Measurements from ENCODE around the gene ATG16L2. TPM values are rescaled to one million over a fixed set of nuclear protein-coding genes. Genes with fewer than 3 reads are reported as not detected.

The ATG16L2 gene
- total and polyA plus RNA-seq, 2 of the 4 experiments (the other 2 are of a cell fraction): 1.3 to 12.7 TPM

GRCh38 chr11:72812604-72812966 is 1.6 kb upstream of the ATG16L2 start:
- Histone ChIP-seq H4K20me1 (ENCODE audit: insufficient read depth, low read length) (no peaks in the 10 kb centered on the region), H4K91ac (ENCODE audit: insufficient read depth, low read depth, low read length) (peak overlapping the region; percentile 28; the same call in 1 of the 2 replicates), H3K4me2 (ENCODE audit: low read depth, low read length) (peak overlapping the region; percentile 89), H2AK9ac (replicated peaks; ENCODE audit: low read depth, low read length, poor library complexity) (peak overlapping the region; percentile 95), H3K9me1 (ENCODE audit: insufficient read depth, low read length) (peaks cover 14% of the 10 kb centered on the region; the same call in 1 of the 2 replicates), H3K36me3 (ENCODE audit: control insufficient read depth, insufficient read depth, low read length) (peaks cover 3% of the 10 kb centered on the region; the same call in 1 of the 2 replicates), H3K4me3 (ENCODE audit: insufficient read depth, low read depth, low read length) (peak overlapping the region; percentile 89; the same call in 1 of the 2 replicates), H2AK5ac (ENCODE audit: low read depth, low read length) (peak overlapping the region; percentile 60; the same call in 1 of the 2 replicates), H2BK5ac (ENCODE audit: low read depth, low read length, poor library complexity, severe bottlenecking) (no peak overlapping the region), H3K9ac (ENCODE audit: low read depth, low read length) (peak overlapping the region; percentile 1; the same call in 1 of the 2 replicates), H3K23ac (ENCODE audit: low read depth, low read length) (peak overlapping the region; percentile 71; the same call in 1 of the 2 replicates), H3K79me1 (ENCODE audit: low read depth in 1 of 2, low read length in 2 of 2) (peaks cover 11 to 59% of the 10 kb centered on the region in 2 experiments; a peak in 3 of 4 replicates), H3K9me3 (ENCODE audit: control insufficient read depth, insufficient read depth, low read length) (no peaks in the 10 kb centered on the region), H3K27ac (ENCODE audit: insufficient read depth, low read length) (no peak overlapping the region), H3K18ac (ENCODE audit: low read depth, low read length) (no peak overlapping the region), H4K8ac (ENCODE audit: low read depth in 2 of 2, low read length in 2 of 2) (peak overlapping the region in 1 of 2 experiments; percentile 10; a peak in 1 of 4 replicates), H3K56ac (ENCODE audit: extremely low read depth, insufficient read depth, low read length) (no peak overlapping the region), H2AFZ (replicated peaks; ENCODE audit: low read length, poor library complexity) (peak overlapping the region; percentile 99), H2BK20ac (ENCODE audit: low read depth, low read length) (no peak overlapping the region), H3K14ac (replicated peaks; ENCODE audit: low read depth, low read length) (peak overlapping the region; percentile 80), H3K27me3 (ENCODE audit: control insufficient read depth, insufficient read depth, low read length) (no peaks in the 10 kb centered on the region), H3K4ac (ENCODE audit: low read depth, low read length) (peak overlapping the region; percentile 56), H2BK15ac (ENCODE audit: low read depth, low read length) (no peak overlapping the region), H4K5ac (ENCODE audit: low read depth, low read length) (no peak overlapping the region), H3K4me1 (ENCODE audit: control insufficient read depth, insufficient read depth, low read length) (peaks cover 24% of the 10 kb centered on the region), H2BK120ac (ENCODE audit: low read depth, low read length) (no peak overlapping the region)
- TF ChIP-seq RCOR1 (IDR thresholded peaks at IDR 0.05; ENCODE audit: insufficient replicate concordance, low read length): no peak
- TF ChIP-seq CHD1 (IDR thresholded peaks at IDR 0.05; ENCODE audit: low read depth, low read length): no peak
- TF ChIP-seq CTCF (conservative IDR thresholded peaks at IDR 0.05; ENCODE audit: low read depth, low read length): no peak
- no peak for TF ChIP-seq BHLHE40 (IDR thresholded peaks at IDR 0.05; ENCODE audit: low read depth, low read length)
- no peak for TF ChIP-seq MAFK (IDR thresholded peaks at IDR 0.05; ENCODE audit: low read depth, low read length)
- no peak for TF ChIP-seq MXI1 (IDR thresholded peaks at IDR 0.05; ENCODE audit: borderline replicate concordance, low read depth, low read length)
- no peak for TF ChIP-seq SMC3 (IDR thresholded peaks at IDR 0.05; ENCODE audit: low read depth, low read length)
- TF ChIP-seq POLR2A (IDR thresholded peaks at IDR 0.05; ENCODE audit: low read depth, low read length): no peak
- TF ChIP-seq MAZ (IDR thresholded peaks at IDR 0.05; ENCODE audit: borderline replicate concordance, low read depth, low read length): no peak
- no peak for TF ChIP-seq RAD21 (IDR thresholded peaks at IDR 0.05; ENCODE audit: low read length)
- TF ChIP-seq ELK1 (IDR thresholded peaks at IDR 0.05; ENCODE audit: borderline replicate concordance, low read depth, low read length): no peak
- no peak for TF ChIP-seq NFE2L2 (IDR thresholded peaks at IDR 0.05; ENCODE audit: low read depth, low read length)
- TF ChIP-seq RFX5 (IDR thresholded peaks at IDR 0.05; ENCODE audit: low read depth, low read length): no peak
- dilution Hi-C loops (cut with HindIII; ENCODE audit: low sequenced_read_pairs, unreplicated experiment): no loop called here
- no TSS peak for BruUV-seq (replicated peaks)
- 100% methylated on average over 1 of the region's 4 CpGs; no CpG with 5 or more reads in 1 of the 2 experiments for WGBS, 2 experiments (ENCODE audit: extremely low coverage in 2 of 2, insufficient read length in 1 of 2)
- ATAC-seq (ENCODE audit: low read depth) (no peak), DNase-seq (no peak)
- POLR2A ChIA-PET (ENCODE audit: unreplicated experiment): interaction anchor here (0.6 kb wide), 1 partner anchor 19 kb away, joined by 4 read pairs; the partner anchor contains the start of gene STARD10
- CTCF ChIA-PET: no interaction called here
- in situ Hi-C loops (cut with MboI; ENCODE audit: low sequenced_read_pairs): no loop called here
- intact Hi-C loops (cut with micrococcal nuclease): loop anchor here (5.0 kb wide), 1 partner anchor 60 kb away; the partner anchor contains the start of gene ARAP1

Data from IMR-90 (cell line).